GM19351 (cell line): ENCODE measurements around the gene RAB3C.

Experiments used
- ATAC-seq: cut with Tn5 transposase; IDR thresholded peaks from one replicate; pipeline ENCODE4 v1.9.1; 2021; ENCODE audit warnings: mild to moderate bottlenecking, moderate library complexity; ENCODE audit not compliant: unreplicated experiment

RAB3C gene

DNA sequence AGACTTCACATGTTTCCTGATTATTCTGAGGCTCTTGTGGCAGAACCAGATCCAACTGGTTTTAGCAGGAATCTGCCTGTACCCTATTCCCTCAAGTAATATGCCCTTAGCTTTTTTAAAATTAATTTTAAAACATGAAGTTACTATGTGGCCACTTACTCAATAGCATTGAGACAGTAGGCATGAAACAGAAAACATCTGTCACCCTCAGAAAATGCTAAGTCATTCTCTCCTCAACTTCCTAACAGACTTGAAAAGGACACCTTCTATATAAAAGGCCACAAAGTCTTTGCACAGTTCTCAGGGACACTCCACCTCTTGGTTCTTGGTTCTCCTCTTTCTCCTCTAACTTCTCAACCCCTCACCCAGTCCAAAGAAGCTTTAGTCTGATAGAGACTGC is 277.8 kb downstream of the RAB3C start:
- no peak for ATAC-seq

- no peak for ATAC-seq
Observed at GRCh38 chr5:58868931-58869330, 286.1 kb downstream of the RAB3C start.

DNA sequence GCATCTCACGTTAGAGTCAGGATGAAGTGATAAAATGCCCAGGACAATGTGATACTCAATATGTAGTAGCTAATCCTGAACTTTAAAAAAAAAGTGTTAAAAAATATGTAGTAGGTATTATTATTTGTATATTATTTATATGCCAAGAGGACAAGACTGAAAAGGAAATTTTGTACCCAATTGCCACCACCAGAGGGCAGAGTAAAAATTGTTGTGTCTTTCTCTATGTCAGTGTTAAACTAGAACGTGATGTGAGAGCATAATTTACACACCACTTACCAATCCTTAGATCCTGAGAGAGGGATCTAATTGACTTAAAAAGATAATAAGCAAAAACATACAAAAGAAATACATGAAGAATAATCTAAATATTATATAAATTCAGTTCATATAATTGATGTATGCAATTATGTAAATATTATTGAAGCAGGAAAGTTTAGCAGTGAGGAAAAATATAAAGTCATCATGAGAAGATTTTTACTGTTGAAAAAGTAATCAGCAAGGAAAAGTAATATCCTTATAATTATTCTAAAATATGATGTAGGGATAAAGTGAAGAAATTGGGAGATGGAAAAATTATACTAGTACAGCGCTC is 288.9 kb downstream of the RAB3C start:
- ATAC-seq: peak; percentile 77

DNA sequence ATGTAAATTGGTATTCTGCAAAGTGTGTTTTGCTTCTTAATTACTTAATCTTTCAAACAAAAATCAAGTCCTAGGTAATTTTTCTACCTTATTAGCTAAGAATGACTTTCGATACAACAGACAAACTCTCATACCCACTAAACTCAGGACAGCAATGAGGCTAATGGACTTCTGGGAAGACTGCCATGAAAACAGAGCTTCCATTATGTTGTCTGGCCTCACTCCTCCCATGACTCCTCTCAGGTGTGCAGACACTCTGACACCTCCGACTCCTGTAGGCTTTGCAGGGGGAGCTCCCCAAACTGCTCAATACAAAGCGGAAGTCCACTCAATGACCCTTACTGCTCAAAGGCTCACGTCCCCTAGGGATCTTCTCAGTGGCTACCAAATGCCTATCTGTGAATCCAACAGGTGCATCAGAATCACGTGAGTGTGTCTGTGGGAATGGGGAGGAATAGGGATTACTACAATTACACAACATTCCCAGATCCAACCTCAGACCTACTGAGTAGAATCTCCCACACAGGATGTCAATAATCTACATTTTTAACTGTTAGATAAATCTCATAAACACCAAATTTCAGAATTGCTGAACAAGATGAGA is 289.9 kb downstream of the RAB3C start:
- no peak for ATAC-seq

GRCh38 chr5:58875599-58875998 is 292.7 kb downstream of the RAB3C start:
- no peak for ATAC-seq

GRCh38 chr5:58885260-58885659 is 302.4 kb downstream of the RAB3C start:
- no peak for ATAC-seq

DNA sequence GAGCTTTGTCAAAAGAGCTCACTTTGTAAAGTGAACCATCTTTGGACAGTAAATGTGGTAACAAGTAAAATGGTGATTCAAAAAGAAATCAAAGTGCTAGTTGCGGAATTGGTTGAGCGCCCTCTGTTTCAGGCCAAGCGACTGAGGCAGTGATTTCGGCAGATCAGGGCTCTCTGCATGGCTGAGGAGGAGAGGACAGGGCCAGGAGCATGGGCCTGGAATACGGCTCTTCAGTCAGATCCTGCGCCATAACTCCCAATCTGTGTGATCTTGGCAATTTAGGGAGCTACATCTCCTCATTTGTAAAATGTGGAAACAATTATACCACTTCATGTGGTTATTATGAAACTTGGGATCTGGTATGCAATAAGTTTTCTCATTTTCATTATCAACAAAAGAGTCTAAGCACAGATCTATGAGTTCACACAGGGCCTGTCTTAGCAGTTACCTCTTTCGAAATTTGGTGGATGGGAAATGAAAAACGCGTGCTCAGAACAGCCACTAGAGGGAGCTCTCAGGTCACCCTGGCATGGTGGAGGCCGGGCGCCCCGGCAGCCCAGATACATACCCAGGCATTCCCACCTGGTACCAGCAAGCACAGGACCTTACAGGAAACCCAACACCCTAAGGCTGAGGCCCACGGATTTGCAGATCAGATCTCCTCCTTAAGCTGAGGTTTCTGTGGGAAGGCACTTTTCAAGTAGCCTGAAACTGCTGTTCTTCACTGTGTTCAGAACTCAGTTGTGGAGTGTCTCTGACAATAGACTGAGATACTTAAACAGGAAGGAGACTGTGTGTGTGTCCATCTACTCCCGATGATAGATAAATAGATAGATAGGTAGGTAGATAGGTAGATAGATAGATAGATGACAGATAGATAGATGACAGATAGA is 303.7 kb downstream of the RAB3C start:
- ATAC-seq: peak; percentile 72

DNA sequence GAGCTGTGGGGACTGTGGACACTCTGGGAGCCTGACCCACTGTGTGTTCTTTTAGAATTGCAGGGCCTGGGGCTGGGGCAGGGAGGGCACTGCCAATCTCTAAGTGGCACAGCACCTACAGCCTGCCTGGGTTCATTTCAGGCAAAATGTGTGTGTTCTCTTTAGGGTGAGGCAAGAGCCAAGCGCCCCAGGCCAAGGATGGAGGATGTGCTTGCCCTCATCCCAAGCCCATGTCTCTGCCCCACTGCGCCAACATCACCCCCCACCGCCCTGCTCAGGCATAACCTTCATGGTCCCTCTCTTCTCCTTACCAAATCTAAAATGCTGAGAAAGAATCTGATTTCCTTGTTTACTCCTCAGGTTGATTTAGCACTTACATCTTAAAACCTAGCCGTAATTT is 304.4 kb downstream of the RAB3C start:
- no peak for ATAC-seq

DNA sequence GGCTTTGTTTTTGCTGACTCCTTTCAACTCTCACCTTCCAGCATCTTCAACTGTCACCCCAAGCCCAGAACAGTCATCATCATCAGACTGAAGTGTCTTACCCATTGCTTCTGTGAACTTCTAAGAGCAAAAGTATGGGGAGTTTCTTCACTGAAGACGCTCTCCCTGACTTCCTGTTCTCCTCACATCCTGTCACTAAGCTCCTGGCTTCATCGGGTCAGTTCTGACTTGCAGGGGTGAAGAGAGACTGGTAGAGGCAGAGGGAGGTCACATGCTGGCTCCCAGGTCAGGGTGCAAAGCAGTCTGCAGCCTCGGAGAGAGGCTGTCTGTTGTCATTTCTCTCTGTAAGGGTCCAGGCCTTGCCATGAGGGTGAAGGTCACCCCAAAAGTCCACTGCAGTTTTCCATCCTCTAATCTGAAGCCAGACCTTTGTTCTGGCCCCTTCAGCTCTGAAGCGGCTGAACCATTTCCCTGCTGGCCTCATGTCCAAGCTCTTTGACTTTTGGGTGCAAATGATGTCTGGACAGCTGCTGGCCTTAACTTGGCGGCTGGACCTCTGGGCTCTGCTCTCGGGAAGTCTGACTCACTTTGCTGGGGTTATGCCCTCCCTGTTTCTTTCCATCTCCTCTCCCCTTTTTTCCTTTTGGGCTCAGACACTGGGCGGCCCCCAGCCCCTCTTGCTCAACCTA is 305.0 kb downstream of the RAB3C start:
- ATAC-seq: no peak

DNA sequence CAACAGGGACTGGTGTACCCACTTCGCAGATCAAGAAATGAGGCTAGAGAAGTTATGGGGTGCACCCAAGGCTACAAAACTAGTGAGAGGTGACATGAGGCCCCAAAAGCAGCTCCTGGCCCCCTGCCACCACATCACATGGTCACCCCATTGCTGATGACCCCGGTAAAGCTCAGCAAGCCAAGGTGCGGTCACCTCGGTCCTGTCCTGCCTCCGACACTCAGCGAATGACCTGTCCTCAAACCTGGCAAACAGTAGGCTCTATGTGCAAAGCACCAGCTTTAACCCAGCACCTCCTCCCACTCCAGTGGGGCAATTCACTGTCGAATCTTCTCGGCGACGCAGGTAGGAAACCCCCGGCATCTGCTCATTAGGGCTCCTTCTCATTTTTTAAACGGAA is 307.4 kb downstream of the RAB3C start:
- no peak for ATAC-seq

DNA sequence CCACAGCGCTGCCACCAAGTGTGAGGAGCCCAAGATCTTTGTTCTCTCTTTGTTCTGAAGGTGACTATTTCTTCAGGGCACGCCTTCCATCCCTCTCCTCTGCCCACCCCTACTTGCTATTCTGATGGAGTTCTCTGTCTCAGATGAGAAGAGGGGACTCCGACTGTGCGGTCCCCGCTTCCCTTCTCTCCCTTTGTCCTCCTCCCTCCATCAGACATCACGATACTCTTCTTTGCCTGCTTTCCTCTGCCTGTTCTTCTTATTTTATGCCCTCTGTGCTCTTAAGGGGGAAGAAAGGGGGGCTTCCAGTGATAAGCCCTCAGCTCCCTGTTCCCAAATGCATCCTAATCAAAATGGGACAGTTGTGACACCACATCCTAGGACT is 307.8 kb downstream of the RAB3C start:
- no peak for ATAC-seq

- peak; percentile 39 for ATAC-seq
Observed at GRCh38 chr5:58891086-58891970, 308.5 kb downstream of the RAB3C start.

- no peak for ATAC-seq
Observed at GRCh38 chr5:58891971-58892343, 309.1 kb downstream of the RAB3C start.

- ATAC-seq: no peak
Observed at GRCh38 chr5:58893551-58893950, 310.7 kb downstream of the RAB3C start.

DNA sequence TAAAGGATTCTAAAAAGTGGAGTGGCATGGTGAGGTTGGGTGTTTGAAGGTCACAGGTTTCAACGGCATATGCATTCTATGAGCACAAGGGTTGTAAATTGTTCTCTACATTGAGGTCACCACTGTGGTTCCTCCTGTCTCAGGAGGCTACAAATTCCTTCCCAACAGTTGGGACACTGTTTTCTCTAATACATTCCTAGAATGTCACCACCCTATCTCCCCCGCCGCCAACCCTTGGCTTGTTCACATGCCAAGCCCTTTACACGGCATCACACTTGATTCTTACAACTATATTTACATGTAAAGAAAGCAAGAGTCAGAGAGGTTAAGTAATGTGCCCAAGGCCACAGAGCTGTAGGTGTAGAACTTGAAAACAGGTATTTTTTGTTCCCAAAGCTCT is 315.1 kb downstream of the RAB3C start:
- no peak for ATAC-seq

DNA sequence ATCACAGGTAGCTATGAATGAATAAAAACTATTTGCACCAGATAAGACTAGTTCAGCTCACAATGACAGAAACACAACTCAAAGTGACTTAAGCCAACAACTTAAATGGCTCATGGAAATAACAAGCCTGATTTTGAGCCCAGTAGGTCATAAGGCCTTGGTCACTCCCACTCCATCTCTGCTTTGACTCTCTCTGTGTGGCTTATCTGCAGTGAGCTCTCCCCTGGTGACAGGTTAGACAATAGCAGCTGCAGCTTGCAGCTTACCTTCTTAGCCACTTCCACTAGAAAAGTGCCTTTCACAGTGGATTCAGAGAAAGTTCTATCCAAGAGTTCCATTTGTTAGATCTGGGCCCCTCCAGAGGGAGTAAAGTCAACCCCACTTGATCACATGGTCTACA is 315.7 kb downstream of the RAB3C start:
- no peak for ATAC-seq

DNA sequence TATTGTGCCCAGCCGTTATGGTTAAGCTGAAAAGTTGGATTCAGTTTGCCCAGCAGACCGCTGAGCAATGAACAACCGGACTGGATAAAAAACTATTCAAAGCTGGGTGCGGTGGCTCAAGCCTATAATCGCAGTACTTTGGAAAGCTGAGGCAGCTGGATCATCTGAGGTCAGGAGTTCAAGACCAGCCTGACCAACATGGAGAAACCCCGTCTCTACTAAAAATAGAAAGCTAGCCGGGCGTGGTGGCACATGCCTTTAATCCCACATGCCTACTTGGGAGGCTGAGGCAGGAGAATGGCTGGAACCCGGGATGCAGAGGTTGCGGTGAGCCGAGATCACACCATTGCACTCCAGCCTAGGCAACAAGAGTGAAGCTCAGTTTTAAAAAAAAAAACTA is 318.4 kb downstream of the RAB3C start:
- ATAC-seq: no peak

DNA sequence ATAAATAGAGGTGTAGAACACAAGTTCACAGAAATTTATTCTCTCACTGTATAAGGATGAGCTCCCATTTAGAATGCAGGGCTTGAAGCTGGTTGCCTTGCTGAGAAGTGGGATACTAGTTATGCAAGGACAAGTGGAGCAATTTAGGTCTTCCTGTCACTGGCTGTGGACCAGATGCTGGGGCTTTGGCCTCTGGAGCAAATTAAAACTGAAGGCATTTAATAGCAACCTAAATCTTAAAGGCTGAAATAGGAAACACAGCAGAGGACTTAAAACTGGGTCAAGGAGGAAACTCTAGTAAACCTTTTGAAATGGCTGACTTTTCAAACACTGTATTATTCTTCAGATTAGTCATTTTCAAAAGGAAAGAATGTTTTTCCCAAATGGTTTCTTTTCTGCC is 319.4 kb downstream of the RAB3C start:
- no peak for ATAC-seq

- no peak for ATAC-seq
Observed at GRCh38 chr5:58902765-58903164, 319.9 kb downstream of the RAB3C start.

GRCh38 chr5:58904737-58905136 is 321.9 kb downstream of the RAB3C start:
- ATAC-seq: no peak

DNA sequence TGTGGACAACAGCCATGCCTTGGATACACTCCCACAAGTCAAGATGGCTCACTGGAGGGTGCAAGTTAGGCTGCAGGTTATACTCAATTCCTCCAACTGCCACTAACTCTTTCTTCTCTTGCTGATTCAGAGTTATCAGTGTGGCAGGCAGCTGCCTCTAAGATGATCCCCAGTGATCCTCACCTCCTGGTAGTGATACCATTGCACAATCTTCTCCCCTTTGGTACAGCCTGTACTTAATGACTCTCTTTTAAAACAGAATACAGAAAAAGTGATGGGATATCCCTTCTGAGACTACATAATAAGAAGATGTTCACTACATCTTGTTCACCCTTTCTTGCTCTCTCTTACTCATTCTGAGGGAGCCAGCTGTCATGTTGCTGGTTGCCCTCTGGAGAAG is 323.1 kb downstream of the RAB3C start:
- ATAC-seq: no peak
